DOHH2 (cell line): ENCODE results near the gene POU2F2.

Experiments used
- CTCF ChIP-seq: fragments of 200-600 bp; sonication (generic); IDR thresholded peaks from one replicate; pipeline ENCODE4 v1.5.1; 2014; ENCODE audit warnings: antibody characterized with exemption, mild to moderate bottlenecking, low read depth, low read length; ENCODE audit not compliant: poor library complexity, severe bottlenecking
- EZH2phosphoT487 ChIP-seq: fragments of 200-600 bp; sonication (generic); IDR thresholded peaks from 2 replicates; pipeline ENCODE4 v1.6.1; 2017; ENCODE audit warnings: borderline replicate concordance, mild to moderate bottlenecking, antibody characterized with exemption, low read length, moderate library complexity, mixed read lengths

GRCh38 chr19:42126574-42126973 lies 5.7 kb downstream of the POU2F2 start:
- TF ChIP-seq CTCF (no peak), EZH2phosphoT487 (no peak)
